ENCODE measurements around the gene AICDA.

DNA sequence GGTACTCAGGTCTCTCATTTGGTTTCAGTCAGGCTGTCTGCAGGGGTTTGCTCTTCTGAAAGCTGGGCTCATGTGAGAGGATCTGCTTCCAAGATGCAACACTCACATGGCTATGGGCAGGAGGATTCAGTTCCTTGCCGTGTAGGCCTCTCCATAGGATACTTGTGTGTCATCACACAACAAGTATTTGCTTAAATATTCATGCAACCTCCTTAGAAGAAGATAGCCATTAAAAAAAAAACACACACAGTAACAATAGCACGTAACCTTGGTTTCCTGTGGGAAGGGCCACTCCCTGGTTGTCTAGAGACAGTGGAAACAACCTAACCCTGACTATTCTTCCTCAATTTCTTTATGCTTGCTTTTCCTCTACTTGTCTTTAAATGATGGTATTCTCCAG is 40.2 kb downstream of the AICDA start:
- TF ChIP-seq, protein P1, sequence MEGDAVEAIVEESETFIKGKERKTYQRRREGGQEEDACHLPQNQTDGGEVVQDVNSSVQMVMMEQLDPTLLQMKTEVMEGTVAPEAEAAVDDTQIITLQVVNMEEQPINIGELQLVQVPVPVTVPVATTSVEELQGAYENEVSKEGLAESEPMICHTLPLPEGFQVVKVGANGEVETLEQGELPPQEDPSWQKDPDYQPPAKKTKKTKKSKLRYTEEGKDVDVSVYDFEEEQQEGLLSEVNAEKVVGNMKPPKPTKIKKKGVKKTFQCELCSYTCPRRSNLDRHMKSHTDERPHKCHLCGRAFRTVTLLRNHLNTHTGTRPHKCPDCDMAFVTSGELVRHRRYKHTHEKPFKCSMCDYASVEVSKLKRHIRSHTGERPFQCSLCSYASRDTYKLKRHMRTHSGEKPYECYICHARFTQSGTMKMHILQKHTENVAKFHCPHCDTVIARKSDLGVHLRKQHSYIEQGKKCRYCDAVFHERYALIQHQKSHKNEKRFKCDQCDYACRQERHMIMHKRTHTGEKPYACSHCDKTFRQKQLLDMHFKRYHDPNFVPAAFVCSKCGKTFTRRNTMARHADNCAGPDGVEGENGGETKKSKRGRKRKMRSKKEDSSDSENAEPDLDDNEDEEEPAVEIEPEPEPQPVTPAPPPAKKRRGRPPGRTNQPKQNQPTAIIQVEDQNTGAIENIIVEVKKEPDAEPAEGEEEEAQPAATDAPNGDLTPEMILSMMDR (IDR thresholded peaks at IDR 0.05; ENCODE audit: low read depth, low read length, poor library complexity, severe bottlenecking), result no peak
- TF ChIP-seq EZH2phosphoT487 (IDR thresholded peaks at IDR 0.05; ENCODE audit: borderline replicate concordance, low read length), result no peak

Measured in DOHH2 (cell line).